HG03342 (cell line): Measurements from ENCODE around the gene CEACAM20.
"Not testable (repeated sequence)": the region's sequence is repeated elsewhere in the genome, so short reads cannot be mapped to it uniquely, and the experiment has no call there.

Source experiments
- ATAC-seq: cut with Tn5 transposase; IDR thresholded peaks from one replicate; pipeline ENCODE4 v1.9.1; 2021; ENCODE audit warnings: mild to moderate bottlenecking, moderate library complexity; ENCODE audit not compliant: unreplicated experiment

CEACAM20 gene

GRCh38 chr19:44498988-44499387 lies 30.5 kb downstream of the CEACAM20 start:
- ATAC-seq, result no peak

GRCh38 chr19:44496711-44497110 lies 32.8 kb downstream of the CEACAM20 start:
- ATAC-seq, result no peak

GRCh38 chr19:44476559-44477408 lies 52.7 kb downstream of the CEACAM20 start:
- ATAC-seq, result no peak

- not testable (repeated sequence) for ATAC-seq
Observed at GRCh38 chr19:44468730-44469129, 60.7 kb downstream of the CEACAM20 start.

- not testable (repeated sequence) for ATAC-seq
Observed at GRCh38 chr19:44462600-44463286, 66.7 kb downstream of the CEACAM20 start.
